HG03045 (cell line): ENCODE data around the gene TMBIM1.

Source experiments
- ATAC-seq: cut with Tn5 transposase; IDR thresholded peaks from one replicate; pipeline ENCODE4 v1.9.1; 2021; ENCODE audit warnings: mild to moderate bottlenecking, moderate library complexity; ENCODE audit not compliant: unreplicated experiment

Gene TMBIM1

GRCh38 chr2:218259099-218259961, 33.0 kb downstream of the TMBIM1 start:
- ATAC-seq = no peak

GRCh38 chr2:218257390-218257981, 34.8 kb downstream of the TMBIM1 start:
- ATAC-seq = peak; percentile 36

GRCh38 chr2:218256612-218257350, 35.5 kb downstream of the TMBIM1 start:
- no peak for ATAC-seq

GRCh38 chr2:218255446-218255845, 36.9 kb downstream of the TMBIM1 start:
- no peak for ATAC-seq

- ATAC-seq = no peak
These were observed 39.1 kb downstream of the TMBIM1 start for GRCh38 chr2:218253232-218253625.

- ATAC-seq = no peak
These were observed 39.6 kb downstream of the TMBIM1 start for GRCh38 chr2:218252509-218253231.

GRCh38 chr2:218249691-218250090, 42.6 kb downstream of the TMBIM1 start:
- ATAC-seq = no peak

- no peak for ATAC-seq
These were observed 47.1 kb downstream of the TMBIM1 start for GRCh38 chr2:218245214-218245613.

GRCh38 chr2:218244665-218245064, 47.6 kb downstream of the TMBIM1 start:
- ATAC-seq = no peak

GRCh38 chr2:218244204-218244603, 48.1 kb downstream of the TMBIM1 start:
- ATAC-seq = no peak

- ATAC-seq = no peak
These were observed 53.4 kb downstream of the TMBIM1 start for GRCh38 chr2:218238887-218239286.

- ATAC-seq = no peak
These were observed 55.5 kb downstream of the TMBIM1 start for GRCh38 chr2:218236829-218237228.

GRCh38 chr2:218235017-218235416, 57.3 kb downstream of the TMBIM1 start:
- no peak for ATAC-seq

- no peak for ATAC-seq
These were observed 57.8 kb downstream of the TMBIM1 start for GRCh38 chr2:218234521-218234920.

- no peak for ATAC-seq
These were observed 58.8 kb downstream of the TMBIM1 start for GRCh38 chr2:218233543-218233942.

- no peak for ATAC-seq
These were observed 61.4 kb downstream of the TMBIM1 start for GRCh38 chr2:218230882-218231281.

GRCh38 chr2:218229851-218230250, 62.5 kb downstream of the TMBIM1 start:
- ATAC-seq = no peak

GRCh38 chr2:218229239-218229638, 63.1 kb downstream of the TMBIM1 start:
- ATAC-seq = peak; percentile 70

GRCh38 chr2:218228366-218229090, 63.8 kb downstream of the TMBIM1 start:
- no peak for ATAC-seq

- no peak for ATAC-seq
These were observed 65.4 kb downstream of the TMBIM1 start for GRCh38 chr2:218226903-218227302.
